Adipose tissue (tissue), 3 donors: Measurements from ENCODE around the gene IMPDH1. TPM values are rescaled to one million over a fixed set of nuclear protein-coding genes. Genes with fewer than 3 reads are reported as not detected.

Experiments
- H3K27ac ChIP-seq: one replicate; pipeline ENCODE4 v1.5.1; 2013; ENCODE audit warnings: low read depth, low read length
- WGBS, 3 donors: extraction: QIAGEN DNeasy Blood & Tissue Kit; methylation state at CpG; one replicate each; pipeline ENCODE4 v1.1.7; 2013; 5-methylcytosine and 5-hydroxymethylcytosine counted together
- polyA plus RNA-seq, 3 donors: library from polyadenylated mRNA; stranded (reverse); fragments of 200-250 nt; gene quantifications; one replicate each; pipeline ENCODE4 v1.2.3, GENCODE V29; 2013
- donor health status: healthy with polysubstance abuse.
- donor health status: Bipolar disorder and iron deficiency.
- donor health status: healthy.

IMPDH1 gene
- polyA plus RNA-seq, 3 donors: 34.8 to 201 (median 81.2) TPM

DNA sequence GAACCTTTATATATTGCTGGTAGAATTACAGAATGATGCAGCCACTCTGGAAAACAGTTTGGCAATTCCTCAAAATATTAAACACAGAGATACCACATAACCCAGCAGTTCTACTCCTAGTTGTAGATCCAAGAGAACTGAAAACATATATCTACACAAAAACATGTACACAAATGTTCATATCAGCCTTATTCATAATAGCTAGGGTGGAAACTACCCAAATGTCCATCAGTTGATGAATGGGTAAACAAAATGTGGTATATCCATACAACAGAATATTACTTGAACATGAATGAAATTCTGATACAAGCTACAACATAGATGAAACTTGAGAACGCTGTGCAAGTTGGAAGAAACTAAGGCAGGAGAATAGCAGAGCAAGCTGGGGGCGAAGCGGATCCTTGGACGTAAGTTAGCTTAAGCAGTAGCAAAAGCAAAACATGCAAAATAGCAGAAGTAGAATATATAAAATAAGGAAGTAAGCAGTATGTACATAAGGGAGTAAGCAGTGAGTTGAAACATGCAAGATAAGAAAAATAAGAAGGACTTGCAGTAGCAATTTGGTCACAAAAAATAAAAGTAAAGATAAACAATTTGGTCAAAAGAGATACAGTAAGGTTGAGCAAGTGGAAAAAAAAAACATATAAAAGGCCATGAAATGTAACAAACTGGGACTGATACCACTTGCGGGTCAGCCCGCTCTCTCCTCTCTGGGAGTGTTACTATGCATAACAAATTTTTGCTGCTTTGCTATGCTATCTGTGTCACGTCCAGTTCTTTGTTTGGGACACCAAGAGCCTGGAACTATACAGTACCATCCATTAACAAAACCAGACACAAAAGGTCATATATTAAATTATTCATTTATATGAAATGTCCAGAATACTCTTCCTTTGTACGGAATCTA lies 27.9 kb upstream of the IMPDH1 start:
- WGBS, 3 donors: 72 to 87% (median 80%) methylated on average over 8 of the region's 8 CpGs
- H3K27ac ChIP-seq: no peak overlapping the region

- 42 to 87% (median 73%) methylated on average over 3 of the region's 3 CpGs for WGBS, 3 donors
- no peak overlapping the region for H3K27ac ChIP-seq
Observed at GRCh38 chr7:128435327-128435686, 25.5 kb upstream of the IMPDH1 start.

DNA sequence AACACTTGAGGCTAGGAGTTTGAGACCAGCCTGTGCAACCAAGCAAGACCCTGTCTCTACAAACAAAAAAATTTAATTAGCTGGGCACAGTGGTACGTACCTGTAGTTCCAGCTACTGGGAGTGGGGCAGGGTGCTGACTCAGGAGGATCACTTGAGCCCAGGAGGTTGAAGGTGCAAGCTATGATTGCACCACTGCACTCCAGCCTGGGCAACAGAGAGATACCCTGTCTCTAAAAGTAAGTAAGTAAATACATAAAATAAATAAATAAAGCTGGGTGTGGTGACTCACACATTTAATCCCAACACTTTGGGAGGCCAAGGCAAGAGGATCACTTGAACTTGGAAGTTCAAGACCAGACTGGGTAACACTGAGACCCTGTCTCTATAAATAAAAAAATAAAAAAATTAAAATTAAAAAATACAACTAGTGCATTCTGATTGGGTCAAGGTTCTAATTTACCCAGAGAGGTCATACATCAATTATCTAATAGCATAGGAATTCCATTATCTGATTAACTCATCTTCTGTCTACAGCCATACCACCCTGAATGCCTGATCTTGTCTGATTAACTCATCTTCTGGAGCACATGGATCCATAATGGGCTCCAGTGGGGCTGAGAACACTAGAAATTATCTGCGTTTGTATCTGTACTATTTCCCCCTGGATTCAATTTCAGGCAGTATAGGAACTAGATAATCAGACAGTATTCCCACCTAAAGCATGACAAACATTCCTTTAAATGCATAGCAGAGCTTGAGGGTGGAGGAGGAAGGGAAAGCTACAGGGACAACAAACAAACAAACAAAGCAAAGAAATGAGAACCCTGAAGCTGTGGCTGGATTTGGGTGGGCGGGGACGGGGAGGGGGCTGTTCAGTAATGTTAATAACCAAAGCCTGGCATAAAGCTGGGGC lies 24.9 kb upstream of the IMPDH1 start:
- WGBS, 3 donors: 76 to 81% (median 78%) methylated on average over 4 of the region's 4 CpGs
- H3K27ac ChIP-seq: no peak overlapping the region

- H3K27ac ChIP-seq: no peak overlapping the region
- 79 to 92% (median 89%) methylated on average over 2 of the region's 2 CpGs for WGBS, 3 donors
Observed at GRCh38 chr7:128431754-128432153, 22.0 kb upstream of the IMPDH1 start.

GRCh38 chr7:128431221-128431620 lies 21.4 kb upstream of the IMPDH1 start:
- 57 to 69% (median 59%) methylated on average over 6 of the region's 6 CpGs for WGBS, 3 donors

GRCh38 chr7:128430207-128430606 lies 20.4 kb upstream of the IMPDH1 start:
- H3K27ac ChIP-seq: no peak overlapping the region
- 77 to 85% (median 82%) methylated on average over 3 of the region's 3 CpGs for WGBS, 3 donors

More at GRCh38 chr7:128431221-128431620, 21.4 kb upstream of the IMPDH1 start:
- H3K27ac ChIP-seq: no peak overlapping the region

GRCh38 chr7:128427289-128427891 lies 17.6 kb upstream of the IMPDH1 start:
- WGBS, 3 donors: 13 to 20% (median 17%) methylated on average over 7 of the region's 7 CpGs

GRCh38 chr7:128425850-128426249 lies 16.1 kb upstream of the IMPDH1 start:
- WGBS, 3 donors: 39 to 45% (median 43%) methylated on average over 4 of the region's 4 CpGs
- H3K27ac ChIP-seq: no peak overlapping the region

More at GRCh38 chr7:128427289-128427891, 17.6 kb upstream of the IMPDH1 start:
- H3K27ac ChIP-seq: no peak overlapping the region

GRCh38 chr7:128424686-128425275 lies 15.0 kb upstream of the IMPDH1 start:
- no peak overlapping the region for H3K27ac ChIP-seq
- WGBS, 3 donors: 67 to 70% (median 68%) methylated on average over 1 of the region's 1 CpG

GRCh38 chr7:128422842-128423241 lies 13.1 kb upstream of the IMPDH1 start:
- no peak overlapping the region for H3K27ac ChIP-seq
- WGBS, 3 donors: 61 to 75% (median 65%) methylated on average over 3 of the region's 3 CpGs

DNA sequence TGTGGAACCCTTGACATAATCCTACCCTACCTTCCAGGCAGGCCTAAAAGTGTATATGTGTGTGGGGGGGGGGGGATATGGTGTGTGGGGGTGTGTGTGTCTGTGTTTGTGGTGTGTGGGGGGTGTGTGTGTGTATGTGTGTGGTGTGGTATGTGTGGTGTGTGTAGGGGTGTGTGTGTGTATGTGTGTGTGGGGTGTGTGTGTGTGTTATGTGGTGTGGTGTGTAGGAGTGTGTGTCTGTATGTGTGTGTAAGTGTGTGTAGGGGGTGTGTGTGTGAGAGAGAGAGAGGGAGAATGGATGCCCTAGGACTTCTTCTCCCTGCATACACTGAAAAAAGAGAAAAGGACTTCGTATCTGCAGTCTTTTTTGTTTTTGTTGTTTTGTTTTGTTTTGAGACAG lies 12.3 kb upstream of the IMPDH1 start:
- 60 to 67% (median 67%) methylated on average over 1 of the region's 1 CpG for WGBS, 3 donors

DNA sequence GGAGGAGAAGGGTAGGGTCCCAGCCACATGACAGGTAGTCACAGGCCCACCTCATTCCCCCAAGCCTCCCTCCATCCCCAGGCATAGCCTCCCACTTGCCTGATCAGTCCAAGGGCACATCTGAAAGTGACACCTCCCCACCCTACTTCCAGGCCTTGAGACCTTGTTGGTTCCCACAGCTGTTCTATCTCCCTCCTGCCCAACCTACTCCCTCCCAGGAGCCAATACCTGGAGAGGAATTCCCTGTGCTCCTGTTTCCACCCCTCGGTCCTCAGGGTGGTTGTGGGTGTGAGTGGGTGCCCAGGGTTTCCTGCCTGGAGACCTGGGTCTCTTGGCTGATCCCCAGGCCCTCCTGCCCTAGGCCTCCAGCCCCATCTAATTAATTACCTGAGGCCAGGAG lies 11.6 kb upstream of the IMPDH1 start:
- H3K27ac ChIP-seq: no peak overlapping the region
- WGBS, 3 donors: 83 to 90% (median 87%) methylated on average over 1 of the region's 1 CpG

More for the DNA sequence above, 12.3 kb upstream of the IMPDH1 start:
- H3K27ac ChIP-seq: no peak overlapping the region

- 83 to 91% (median 85%) methylated on average over 1 of the region's 1 CpG for WGBS, 3 donors
- H3K27ac ChIP-seq: no peak overlapping the region
Observed at GRCh38 chr7:128420773-128421172, 11.0 kb upstream of the IMPDH1 start.

- 85 to 96% (median 89%) methylated on average over 7 of the region's 7 CpGs for WGBS, 3 donors
- no peak overlapping the region for H3K27ac ChIP-seq
Observed at GRCh38 chr7:128419257-128419656, 9.5 kb upstream of the IMPDH1 start.

DNA sequence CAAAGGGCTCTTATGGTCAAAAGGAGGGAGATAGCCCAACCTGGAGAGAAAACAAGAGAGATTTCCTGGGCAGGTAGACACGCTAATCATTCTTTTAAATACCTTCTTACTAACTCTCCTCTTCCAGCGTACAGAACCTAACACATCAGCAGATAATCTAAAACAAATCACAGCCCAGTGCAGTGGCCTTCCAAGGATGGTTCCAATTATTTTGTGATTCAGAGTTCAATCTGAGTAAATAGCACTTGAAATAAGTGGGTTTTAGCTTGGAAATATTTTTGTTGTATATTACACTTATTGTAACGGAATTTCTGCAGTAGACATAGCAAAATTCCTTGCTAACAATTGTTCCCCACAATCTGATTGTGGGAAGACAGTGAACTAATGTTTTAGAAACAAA lies 7.3 kb upstream of the IMPDH1 start:
- 89 to 93% (median 90%) methylated on average over 3 of the region's 3 CpGs for WGBS, 3 donors

GRCh38 chr7:128415217-128415785 lies 5.5 kb upstream of the IMPDH1 start:
- H3K27ac ChIP-seq: no peak overlapping the region
- 74 to 82% (median 77%) methylated on average over 4 of the region's 4 CpGs for WGBS, 3 donors

More for the DNA sequence above, 7.3 kb upstream of the IMPDH1 start:
- H3K27ac ChIP-seq: no peak overlapping the region

DNA sequence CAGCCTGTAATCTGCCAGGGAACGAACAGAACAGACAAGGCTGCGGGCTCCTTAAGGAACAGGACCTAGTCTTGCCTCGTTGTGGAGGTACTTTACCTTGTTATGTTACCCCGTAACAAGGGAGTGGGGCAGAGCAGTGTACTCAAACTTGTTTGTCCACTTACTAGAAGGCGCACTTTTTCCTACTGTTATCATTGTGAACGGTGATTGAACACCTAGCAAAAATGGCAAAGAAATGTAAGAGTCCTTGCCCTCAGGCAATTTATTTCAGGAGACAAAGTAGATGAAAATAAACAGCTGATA lies 620 bp upstream of the IMPDH1 start:
- H3K27ac ChIP-seq: peak overlapping the region; percentile 36
- 0 to 3% (median 3%) methylated on average over 6 of the region's 6 CpGs for WGBS, 3 donors
